ENCODE results near the gene FBXW8.

FBXW8 gene

GRCh38 chr12:117071009-117071408 is 160.3 kb downstream of the FBXW8 start:
- DNase-seq (ENCODE audit: low read depth in 2 of 3, low spot score in 2 of 3) = no peak

DNA sequence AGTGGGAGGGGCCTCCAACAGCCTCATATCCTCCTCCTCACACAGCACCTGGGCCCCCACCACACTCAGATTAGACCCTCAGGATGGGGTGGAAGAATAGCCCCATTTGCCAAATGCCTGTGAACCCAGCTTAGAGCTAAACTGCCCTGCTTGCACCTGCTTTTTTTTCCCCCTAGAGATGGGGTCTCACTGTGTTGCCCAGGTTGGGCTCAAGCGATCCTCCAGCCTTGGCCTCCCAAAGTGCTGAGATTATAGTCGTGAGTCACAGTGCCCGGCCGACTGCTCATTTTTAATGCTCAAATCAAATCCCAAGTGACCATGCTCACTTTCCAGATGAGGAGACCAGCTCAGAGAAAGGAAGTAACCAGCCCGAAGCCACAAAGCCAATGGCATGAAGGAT is 161.4 kb downstream of the FBXW8 start:
- DNase-seq (ENCODE audit: low read depth in 2 of 3, low spot score in 2 of 3) = no peak

GRCh38 chr12:117072736-117073490 is 162.2 kb downstream of the FBXW8 start:
- no peak for DNase-seq (ENCODE audit: low read depth in 2 of 3, low spot score in 2 of 3)

DNA sequence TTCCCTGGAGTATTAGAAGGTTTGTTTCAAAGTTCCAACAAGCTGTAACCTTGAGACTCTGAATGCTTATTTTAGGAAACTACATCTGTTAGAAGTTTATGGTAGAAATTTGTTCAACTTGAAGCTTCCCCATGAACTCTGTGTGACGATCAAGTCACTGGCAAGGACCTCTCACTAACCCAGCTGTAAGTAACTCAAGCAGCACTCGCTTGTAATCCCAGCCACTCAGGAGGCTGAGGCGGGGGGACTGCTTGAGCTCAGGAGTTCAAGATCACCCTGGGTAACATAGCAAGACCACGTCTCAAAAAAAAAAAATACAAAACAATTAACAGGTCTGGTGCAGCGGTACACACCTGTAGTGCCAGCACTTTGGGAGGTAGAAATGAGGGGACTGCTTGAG is 162.9 kb downstream of the FBXW8 start:
- no peak for DNase-seq (ENCODE audit: low read depth in 2 of 3, low spot score in 2 of 3)

DNA sequence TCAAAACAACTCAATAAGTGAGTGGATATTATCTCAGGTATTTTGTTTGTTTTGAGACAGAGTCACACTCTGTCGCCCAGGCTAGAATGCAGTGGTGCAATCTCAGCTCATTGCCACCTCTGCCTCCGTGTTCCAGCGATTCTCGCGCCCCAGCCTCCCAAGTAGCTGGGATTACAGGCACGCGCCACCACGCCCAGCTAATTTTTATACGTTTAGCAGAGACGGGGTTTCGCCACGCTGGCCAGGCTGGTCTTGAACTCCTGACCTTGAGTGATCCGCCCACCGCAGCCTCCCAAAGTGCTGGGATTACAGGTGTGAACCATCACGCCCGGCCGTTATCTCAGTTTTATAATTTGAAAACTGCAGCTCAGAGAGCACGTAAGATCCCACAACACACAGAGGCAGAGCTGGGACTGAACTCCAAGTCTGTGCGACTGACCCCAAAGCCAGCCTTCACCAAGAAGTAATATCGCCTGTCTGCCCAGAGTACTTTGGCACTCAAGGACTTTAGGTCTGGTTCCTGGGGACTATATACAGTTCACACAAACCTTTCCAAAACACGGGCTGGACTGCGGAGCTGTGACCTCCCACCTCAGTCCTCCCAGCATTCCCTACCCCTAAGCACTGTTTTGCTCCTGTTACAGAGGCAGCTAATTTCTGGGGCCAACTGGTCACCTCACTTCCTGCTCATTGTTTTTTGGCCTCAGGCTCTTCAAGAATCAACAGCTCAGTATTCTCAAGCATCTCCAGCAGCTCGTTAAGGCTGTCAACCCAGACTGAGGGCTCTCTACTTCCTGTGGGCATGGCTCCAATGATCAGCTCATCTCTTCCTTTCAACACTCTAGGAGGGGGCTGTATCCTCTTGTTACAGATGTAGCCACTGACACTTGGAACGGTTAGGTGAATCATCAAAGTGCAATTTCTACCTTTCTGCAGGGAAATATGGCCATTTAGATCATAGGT is 165.9 kb downstream of the FBXW8 start:
- DNase-seq (ENCODE audit: low read depth in 2 of 3, low spot score in 2 of 3) = no peak

DNA sequence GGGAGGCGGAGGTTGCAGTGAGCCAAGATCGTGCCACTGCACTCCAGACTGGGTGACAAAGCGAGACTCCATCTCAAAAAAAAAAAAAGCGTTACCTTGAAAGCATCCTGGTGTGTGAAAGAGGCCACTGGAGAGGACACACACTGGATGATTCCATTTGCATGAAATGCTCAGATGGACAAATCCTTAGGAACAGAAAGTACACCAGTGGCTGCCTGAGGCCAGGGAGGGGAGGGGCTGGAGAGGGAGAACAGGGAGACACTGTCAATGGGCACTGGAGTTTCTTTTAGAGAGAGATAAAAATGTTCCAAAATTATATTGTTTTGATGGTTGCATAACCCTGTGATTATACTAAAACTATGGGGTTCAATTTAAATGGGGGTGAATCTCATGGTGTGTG is 168.7 kb downstream of the FBXW8 start:
- no peak for DNase-seq (ENCODE audit: low read depth in 2 of 3, low spot score in 2 of 3)

GRCh38 chr12:117080661-117081144 is 170.0 kb downstream of the FBXW8 start:
- DNase-seq (ENCODE audit: low read depth in 2 of 3, low spot score in 2 of 3) = no peak

All from activated CD8-positive, alpha-beta memory T cell treated with anti-CD3 and anti-CD28 coated beads for 48 hours (primary cell).